SKM-1 (cell line): ENCODE measurements around the gene ADGRG6.

Source experiments
- DNase-seq: peaks from one replicate; lab custom pipeline; 2025; ENCODE audit not compliant: unreplicated experiment; lab: John Stamatoyannopoulos, UW

ADGRG6 gene

DNA sequence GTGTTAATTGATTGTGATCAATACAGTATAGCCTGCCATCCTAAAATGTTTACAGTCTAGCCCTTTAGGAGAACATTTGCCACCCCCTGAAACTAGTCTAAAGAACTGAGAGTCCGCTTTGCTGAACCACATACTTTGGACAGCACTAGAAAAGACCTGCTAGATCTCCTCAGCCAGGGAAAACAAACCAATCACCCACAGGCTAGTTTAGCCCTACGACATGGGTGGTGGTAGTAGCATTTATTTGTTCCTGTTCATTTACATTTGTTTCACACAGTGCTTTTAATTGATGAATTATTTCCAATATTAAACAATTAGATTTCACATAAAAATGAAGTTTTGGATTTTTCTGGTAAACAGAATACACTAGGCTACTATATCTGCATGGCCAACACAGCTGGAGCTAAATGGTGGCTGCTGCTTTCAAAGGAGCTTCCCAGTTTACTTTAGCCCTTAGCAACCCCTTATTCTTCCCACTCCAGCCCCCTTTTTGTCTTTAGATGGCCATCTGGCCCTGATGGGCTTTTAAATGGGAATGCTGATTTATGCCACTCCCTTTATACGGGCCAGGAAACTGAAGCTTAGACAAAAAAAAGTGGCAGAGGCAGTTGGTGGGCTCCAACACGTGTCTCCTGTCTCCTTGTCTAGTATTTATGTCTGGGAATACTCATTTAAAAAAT is 72.4 kb downstream of the ADGRG6 start:
- no peak for DNase-seq

DNA sequence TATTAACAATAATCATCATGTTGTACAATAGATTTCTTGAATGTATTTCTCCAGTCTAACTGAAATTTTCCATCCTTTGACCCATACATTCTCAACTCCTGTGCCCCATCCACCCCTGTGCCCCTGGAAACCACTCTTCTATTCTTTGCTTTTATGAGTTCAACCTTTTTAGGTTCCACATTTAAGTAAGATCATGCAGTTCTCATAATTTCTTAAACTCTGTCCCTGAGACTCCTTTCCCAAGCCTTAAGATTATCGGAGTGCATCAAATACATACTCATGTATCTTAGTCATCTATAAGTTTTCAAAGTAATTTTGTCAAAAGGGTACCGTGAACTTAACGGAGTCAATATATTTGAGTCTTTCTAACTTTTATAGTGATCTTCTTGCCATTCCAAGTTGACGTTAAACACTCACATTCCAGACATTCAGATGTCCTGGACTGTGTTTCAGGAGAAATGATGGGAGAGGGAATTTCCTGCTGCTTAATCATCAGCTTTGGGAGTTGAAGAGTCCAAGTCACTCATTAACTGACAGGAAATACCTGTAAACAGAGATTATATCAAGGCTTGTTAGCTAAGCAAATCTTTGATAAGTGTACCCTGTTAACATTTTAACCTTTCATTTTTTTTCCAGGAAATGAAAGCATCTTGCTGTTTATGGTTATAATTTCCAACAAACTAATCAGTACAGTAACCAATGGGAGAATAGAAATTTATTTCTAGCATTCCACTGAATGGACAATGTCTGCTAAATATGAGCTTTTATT is 73.3 kb downstream of the ADGRG6 start:
- DNase-seq = no peak

DNA sequence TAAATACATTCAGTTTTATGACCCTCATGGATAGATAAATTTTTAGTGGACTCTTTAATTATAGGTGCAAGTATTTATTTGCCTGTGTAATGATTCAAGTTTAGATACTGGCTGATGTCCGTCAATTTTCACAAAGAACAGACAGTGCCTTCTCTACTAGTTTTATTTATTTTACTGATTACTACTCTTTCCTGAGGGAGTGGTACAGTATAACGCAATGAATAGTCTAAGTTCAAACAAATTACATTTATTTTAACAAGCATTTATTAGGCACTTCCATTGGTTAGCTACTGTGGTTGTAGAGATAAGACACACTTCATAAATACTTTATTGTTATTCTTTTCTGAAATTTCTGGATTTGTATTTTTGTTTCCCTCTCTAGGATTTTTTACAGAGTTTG is 74.3 kb downstream of the ADGRG6 start:
- DNase-seq = no peak

DNA sequence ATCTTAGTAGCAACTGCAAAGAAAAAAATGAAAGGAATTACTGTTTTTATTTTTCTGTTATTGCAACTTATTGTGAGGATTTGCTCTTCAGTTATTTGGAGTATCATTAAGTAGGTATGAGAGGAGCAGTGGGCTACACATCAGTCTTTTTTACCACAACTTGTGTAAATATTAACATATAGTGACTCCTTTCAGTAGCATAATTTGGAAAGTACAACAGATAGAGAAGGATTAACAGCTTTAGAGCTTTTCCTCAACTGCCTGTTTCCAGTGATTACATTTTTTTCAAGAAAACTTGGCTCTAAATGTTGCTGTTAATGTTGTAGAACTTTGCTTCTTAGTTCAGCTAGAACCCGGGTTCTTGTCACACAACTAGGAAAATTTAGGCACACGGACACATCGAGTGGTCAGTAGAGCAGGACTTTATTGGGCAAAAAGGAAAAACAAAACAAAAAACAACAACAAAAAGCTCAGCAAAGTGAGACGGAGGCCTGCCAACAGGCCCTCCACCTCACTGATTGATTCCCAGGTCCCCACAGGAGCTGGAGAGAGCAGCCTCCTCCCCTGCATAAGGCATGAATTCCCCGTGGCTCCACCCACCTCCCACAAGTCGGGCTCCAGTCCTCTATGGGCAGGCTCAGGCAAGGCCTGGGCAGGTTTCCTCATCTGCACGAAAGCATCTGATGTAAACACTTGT is 75.1 kb downstream of the ADGRG6 start:
- no peak for DNase-seq

DNA sequence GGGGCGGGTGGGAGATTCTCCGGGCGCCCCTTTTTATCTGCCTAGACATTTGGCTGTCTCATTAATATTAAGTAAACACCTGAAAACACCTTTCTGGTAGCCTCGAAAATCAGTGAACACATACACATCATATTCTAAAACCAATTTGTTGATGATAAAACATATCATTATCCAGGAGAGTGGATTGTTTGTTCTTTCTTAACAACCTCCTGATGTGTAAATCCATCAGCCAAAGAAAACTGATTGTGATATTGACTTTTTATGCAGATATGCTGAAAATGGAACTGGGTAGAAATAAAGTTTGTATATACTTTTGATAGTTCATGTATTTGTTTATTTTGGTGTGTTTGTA is 75.7 kb downstream of the ADGRG6 start:
- no peak for DNase-seq

DNA sequence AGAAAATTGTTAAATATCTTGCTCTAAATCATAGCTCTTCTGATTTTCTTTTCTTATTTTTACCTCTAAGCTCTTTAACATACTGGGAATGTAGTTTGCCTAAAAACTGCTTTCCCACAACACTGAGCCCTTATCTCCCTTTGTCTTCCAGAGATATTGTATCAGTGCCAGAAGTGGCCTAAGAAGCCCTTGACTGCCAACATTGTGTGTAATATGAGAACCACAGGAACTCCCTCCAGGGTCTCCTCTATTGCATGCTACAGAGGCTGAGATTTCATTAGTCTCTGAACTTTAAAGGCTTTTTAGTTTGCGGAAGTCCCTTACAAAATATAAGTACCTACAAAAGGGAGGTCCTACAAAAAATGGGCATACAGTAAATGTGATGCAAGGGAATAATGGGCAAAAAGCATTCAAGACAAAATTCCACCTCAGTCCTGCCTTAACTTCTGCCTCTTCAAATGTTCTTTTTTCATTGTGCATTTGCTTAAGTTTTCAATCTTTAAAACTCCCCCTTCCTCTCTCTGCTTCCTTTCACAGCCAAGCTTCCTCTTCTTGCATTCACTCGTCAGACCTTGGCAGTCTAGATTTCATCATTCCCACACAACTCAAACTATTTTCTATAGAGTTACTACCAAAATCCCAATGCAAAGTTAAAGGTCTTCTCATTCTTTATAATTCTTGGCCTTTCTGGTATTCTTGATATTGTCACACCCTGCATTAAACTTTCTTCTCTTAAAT is 76.5 kb downstream of the ADGRG6 start:
- DNase-seq = peak; percentile 83

DNA sequence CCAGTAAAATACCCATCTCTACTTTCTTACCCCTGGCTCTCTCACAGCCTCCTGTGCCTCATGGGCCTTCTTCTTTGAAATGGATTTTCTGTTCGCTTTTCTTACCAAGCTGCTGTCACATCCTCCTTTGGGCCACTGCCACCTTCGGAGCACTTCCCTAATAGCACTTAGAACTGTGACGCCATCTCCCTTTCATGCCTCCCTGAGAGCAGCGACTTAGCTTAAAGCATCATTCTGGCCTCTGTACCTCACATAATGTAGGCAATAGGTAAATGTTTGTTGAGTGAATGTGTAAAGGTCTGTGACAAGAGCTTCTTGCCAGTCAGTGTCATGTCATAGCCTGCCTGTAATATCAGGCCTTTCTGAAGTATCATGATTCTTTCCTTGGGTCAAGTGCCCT is 78.8 kb downstream of the ADGRG6 start:
- no peak for DNase-seq

DNA sequence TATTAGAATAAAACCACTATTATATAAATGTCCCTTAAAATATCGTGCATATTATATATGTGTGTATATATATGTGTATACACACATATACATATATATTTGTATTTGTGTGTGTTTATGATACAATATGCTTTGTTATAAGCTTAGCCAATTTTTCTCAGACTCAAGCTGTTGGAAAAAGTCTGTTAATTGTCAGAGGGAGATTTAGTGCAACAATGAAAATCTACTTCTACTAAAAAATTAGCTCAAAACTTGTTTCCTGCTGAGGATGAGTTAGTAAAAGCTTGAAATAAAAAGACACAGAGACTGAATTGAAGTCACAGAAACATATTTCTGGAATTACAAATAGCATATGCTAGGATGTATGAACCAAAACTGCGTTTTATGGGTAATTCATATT is 79.4 kb downstream of the ADGRG6 start:
- no peak for DNase-seq

DNA sequence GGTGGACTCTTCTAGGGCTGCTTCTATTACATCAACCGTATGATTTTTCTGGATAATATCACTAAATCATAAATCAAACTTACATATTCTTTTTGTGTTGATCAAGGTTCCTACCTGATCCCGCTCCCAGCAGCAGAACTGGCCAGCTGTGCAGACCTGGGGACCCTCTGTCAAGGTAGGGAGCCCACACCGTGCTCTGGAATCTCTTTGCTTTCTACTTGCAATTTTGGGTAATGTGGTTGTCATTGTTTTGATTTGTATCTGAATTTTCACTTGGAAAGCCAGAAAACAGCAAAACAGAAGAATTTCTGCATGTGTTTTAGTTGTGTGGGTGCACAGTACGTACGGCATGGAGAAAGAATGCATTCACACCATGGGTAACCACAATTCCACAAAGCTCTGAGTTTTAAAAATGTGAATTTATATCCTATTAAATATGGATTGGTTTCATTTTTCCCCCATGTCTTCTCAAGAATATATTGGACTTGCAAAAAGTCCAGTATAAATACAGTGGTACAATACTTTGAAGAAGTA is 80.1 kb downstream of the ADGRG6 start:
- no peak for DNase-seq

DNA sequence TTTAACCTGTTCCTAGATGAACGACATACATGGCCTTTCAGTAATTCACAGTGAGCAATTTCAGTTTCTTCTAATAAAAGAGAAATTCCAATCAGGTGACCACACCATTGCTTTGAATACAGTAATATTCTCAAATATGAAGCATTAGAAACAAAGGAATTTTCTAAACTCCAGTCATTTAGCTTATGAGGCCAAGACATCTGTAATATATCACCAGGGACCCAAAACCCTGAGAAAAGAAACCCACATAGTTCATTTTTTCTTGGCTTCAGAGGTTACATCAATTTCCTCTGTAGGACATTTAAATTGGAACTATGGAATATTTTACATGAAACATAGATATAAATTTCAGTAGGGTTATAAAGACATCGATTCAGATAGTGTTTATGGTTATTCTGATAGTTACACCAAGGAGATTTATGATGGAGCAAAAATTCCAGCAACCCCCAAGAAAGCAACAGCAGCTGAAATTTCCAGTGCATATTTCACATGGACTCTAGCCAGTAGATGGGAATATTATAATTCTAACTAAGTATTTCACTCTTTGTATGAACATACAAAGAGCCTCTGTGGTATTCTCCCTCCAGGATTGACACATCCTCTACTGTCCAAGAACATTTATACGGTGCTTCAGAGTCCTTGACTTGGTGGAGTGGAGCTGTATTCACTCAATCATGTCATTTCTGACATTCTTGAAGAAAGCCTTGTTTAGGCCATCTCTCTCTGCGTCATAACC is 82.9 kb downstream of the ADGRG6 start:
- no peak for DNase-seq

DNA sequence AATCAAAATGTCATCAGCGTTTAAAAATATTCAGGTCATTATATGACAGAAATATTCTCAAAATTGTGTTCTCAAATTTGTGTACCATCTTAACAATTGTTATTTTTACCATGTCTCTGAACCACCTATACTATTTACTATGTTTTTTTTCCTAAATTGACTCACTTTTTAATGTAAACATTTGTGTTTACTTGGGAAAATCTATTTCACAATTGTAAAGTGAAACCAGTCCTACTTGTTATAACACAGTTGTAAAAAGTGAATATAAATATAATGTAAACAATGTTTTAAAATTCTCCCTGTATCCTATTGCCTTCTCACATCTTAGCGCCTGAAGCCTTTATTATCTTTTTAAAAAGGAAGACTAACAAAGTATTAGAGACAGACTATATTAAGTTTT is 83.5 kb downstream of the ADGRG6 start:
- DNase-seq = no peak

DNA sequence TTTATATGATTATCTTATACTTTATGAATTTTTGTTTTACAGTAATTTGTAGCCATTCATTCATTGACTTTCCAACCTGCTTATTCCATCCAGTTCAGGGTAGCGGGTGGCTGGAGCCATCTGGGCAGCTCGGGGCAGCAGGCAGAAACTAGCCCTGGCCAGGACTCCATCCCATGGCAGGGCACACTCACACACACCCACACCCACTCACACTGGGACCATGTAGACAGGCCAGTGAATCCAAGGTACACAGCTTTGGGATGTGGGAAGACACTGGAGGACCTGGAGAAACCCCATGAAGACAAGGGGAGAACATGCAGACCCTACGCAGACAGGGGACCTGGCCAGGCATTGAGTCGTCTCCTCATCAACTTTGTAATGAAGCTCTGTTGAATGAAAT is 84.8 kb downstream of the ADGRG6 start:
- DNase-seq = no peak

DNA sequence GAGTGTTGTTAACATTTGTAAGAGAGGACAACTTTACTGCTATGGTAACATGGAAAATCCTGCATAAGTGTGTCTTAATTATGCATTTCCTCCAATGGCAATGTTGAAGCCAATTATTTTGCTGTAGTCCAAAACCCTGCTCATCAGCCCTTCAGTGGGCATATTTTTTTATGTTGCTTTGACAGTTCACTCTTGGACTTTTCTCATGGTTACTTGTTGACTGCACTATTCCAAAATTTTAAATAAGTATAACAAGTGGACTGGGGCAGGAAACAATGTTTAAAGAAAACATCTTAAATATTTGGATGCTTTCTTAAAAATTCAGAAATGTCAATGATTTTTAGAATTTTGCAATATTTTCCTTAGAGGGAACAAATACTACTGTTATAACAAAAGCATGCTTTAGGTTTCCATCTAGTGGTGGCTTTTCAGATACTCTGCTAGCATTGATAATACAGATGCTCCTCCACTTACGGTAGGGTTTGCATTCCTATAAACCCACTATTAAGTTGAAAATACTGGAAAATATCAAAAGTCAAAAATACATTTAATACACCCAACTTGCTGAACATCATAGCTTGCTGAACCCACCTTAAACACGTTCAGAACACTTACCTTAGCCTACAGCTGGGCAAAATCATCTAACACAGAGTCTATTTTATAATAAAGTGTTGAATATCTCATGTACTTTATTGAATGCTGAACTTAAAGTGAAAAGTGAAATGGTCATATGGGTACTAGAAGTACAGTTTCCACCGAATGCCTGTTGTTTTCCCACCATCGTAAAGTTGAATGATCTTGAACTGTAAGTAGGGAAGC is 86.4 kb downstream of the ADGRG6 start:
- DNase-seq = no peak

DNA sequence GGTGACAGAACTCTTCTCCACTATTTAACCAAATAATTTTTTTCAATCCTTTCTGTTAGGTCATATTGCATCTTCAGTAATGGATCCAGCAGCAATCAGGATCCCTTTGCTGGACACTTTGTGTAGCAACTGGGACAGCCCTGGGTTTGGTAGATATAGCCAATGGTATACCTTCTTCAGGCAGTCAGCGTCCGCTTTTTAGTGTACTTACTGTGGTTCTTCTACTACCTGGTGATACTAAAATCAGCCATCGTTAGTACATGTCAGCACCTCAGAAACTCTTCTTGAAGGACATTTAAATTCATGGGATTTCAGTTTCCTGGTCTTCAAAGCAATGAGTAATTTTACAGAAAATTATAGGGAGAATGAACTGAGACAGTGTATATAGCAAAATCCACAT is 93.5 kb downstream of the ADGRG6 start:
- DNase-seq = no peak

DNA sequence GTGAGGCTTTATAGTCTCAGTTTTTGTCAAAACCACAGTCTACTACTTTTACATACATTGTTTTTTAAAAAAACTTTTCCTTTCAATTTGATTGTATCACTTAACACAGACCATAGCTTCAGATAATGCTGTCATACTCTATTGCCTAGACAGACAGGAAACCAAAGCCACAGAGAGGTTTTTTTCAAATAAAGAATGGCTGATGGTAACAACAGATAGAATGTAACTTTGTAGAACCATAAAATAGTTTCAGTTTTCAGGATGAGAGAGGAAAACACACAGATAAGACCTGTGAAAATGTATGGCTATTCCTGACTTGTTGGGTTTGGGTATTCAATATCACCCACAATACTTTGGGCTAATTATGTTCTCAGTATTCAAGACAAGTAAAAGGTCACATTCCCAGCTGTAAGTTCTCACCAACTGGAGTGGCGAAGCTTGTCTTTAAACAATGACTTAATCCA is 94.0 kb downstream of the ADGRG6 start:
- no peak for DNase-seq

DNA sequence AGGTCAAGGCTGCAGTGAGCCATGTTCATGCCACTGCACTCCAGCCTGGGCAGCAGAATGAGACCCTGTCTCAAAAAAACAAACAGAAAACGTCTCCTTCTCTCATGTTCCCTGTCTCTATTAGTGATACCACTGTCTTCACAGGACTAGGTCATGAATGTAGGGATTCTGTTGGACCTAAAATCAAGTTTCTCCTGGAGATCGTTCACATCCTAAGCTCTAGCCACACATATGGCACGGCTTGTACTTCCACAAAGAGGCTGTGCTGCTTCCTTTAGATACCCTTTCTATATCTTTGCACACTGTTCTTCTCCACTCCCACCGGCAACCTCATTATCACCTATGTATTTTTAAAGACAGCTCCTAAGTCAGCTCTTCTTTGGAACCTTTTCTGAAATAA is 96.5 kb downstream of the ADGRG6 start:
- no peak for DNase-seq

DNA sequence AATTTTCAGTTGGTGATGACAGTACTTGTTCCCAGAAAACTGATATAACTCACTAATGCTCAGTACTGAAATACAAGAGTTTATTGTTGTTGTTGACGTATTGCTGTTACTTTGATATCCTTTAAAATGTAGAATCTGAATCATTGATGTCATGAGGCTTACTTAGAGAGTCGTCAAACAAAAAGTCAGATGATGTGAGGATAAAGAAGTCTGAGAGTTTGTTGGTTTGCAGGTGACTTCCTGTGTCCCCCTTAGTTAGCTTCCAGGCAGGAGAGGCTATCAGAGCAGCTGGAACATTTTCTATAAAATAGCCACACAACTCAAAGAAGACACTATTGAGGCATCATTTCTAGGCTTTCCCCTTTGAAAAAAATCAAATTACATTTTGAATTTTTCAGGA is 97.9 kb downstream of the ADGRG6 start:
- no peak for DNase-seq

DNA sequence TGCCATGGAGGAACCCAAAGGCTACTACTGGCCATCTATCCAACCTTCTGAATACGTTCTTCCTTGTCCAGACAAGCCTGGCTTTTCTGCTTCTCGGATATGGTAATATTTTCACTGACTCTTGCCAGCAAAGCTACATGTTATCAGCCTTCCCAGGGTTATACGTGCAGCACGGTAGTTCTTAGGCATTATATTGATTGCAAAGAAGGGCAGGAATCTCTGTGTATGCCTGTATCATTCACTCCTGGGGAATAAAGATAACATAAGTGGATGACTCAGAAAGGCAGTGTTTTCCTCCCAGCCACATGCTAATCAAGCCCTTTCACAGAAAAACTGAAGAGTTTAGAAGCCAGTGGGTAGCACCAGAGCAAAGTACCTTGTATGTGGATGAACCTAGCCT is 98.7 kb downstream of the ADGRG6 start:
- no peak for DNase-seq

DNA sequence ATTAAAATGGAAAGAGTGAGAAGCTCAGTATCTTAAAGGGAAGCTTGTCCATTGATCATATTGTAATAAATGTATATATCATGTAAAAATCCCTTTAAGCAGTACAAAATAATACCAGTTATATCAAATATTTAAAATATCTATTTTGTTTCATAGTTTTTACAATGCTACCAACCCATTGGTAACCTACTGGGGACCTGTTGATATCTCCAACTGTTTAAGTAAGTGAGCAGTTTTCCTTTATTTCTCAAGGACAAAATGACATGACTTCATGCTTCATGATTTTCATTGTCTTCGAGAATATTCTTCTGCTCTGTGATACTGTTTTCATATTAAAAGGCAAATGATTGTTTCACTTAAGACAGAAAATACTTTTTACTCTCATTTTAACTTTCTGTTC is 100.0 kb downstream of the ADGRG6 start:
- no peak for DNase-seq

DNA sequence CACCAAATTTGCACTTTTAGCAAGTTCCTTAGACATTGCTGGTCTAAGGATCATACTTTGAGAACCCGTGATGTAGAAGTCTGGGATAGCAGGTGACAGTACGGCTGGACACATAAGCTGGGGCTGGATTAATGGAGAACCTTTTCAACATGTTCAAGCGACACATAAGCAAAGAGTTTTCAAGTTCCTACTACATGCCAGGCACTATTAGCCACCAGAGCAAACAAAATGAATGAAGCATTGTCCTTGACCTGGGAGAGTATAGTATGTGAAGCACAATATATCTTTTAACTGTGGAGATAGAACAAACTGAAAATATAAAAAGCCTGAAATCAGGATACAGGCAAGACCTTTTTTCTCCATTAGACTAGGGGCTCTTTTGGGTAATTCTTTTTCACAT is 102.9 kb downstream of the ADGRG6 start:
- DNase-seq = no peak
